HEK293 (cell line): Measurements from ENCODE around the gene ACADSB.

Experiments used
- GLIS1 ChIP-seq: fragments of 450-650 bp; formaldehyde crosslinking; IDR thresholded peaks from 2 replicates; pipeline ENCODE4 v1.5.1; 2016; ENCODE audit warnings: missing biosample characterization, missing genetic modification characterization
- RBAK ChIP-seq: fragments of 450-650 bp; formaldehyde crosslinking; IDR thresholded peaks from 2 replicates; pipeline ENCODE4 v1.5.1; 2016; ENCODE audit warnings: missing biosample characterization, missing genetic modification characterization
- WT1 ChIP-seq: fragments of 450-650 bp; formaldehyde crosslinking; IDR thresholded peaks from 2 replicates; pipeline ENCODE4 v1.5.1; 2016; ENCODE audit warnings: missing biosample characterization, missing genetic modification characterization
- ZBTB10 ChIP-seq: fragments of 450-650 bp; formaldehyde crosslinking; IDR thresholded peaks from 2 replicates; pipeline ENCODE4 v1.5.1; 2016; ENCODE audit warnings: missing biosample characterization, missing genetic modification characterization
- ZBTB20 ChIP-seq: fragments of 450-650 bp; formaldehyde crosslinking; IDR thresholded peaks from 2 replicates; pipeline ENCODE4 v1.5.1; 2016; ENCODE audit warnings: missing biosample characterization, missing genetic modification characterization
- ZBTB49 ChIP-seq: fragments of 450-650 bp; formaldehyde crosslinking; IDR thresholded peaks from 2 replicates; pipeline ENCODE4 v1.5.1; 2016; ENCODE audit warnings: missing biosample characterization, missing genetic modification characterization, low read depth
- ZBTB8A ChIP-seq: fragments of 450-650 bp; formaldehyde crosslinking; IDR thresholded peaks from 2 replicates; pipeline ENCODE4 v1.5.1; 2016; ENCODE audit warnings: missing biosample characterization, missing genetic modification characterization
- ZFHX2 ChIP-seq: fragments of 450-650 bp; formaldehyde crosslinking; conservative IDR thresholded peaks from 2 replicates; pipeline ENCODE4 v1.5.1; 2016; ENCODE audit warnings: missing biosample characterization, missing genetic modification characterization
- ZFP41 ChIP-seq: fragments of 450-650 bp; formaldehyde crosslinking; IDR thresholded peaks from 2 replicates; pipeline ENCODE4 v1.5.1; 2016; ENCODE audit warnings: missing biosample characterization, missing genetic modification characterization, borderline replicate concordance
- ZFP69B ChIP-seq: fragments of 450-650 bp; formaldehyde crosslinking; IDR thresholded peaks from 2 replicates; pipeline ENCODE4 v1.5.1; 2016; ENCODE audit warnings: missing biosample characterization, missing genetic modification characterization
- ZNF10 ChIP-seq: fragments of 450-650 bp; formaldehyde crosslinking; IDR thresholded peaks from 2 replicates; pipeline ENCODE4 v1.5.1; 2017; ENCODE audit warnings: missing biosample characterization, missing genetic modification characterization
- ZNF133 ChIP-seq: fragments of 450-650 bp; formaldehyde crosslinking; IDR thresholded peaks from 2 replicates; pipeline ENCODE4 v1.5.1; 2016; ENCODE audit warnings: missing biosample characterization, missing genetic modification characterization
- ZNF23 ChIP-seq: fragments of 450-650 bp; formaldehyde crosslinking; IDR thresholded peaks from 2 replicates; pipeline ENCODE4 v1.5.1; 2016; ENCODE audit warnings: missing biosample characterization, missing genetic modification characterization, borderline replicate concordance
- ZNF280D ChIP-seq: fragments of 450-650 bp; formaldehyde crosslinking; IDR thresholded peaks from 2 replicates; pipeline ENCODE4 v1.5.1; 2016; ENCODE audit warnings: missing biosample characterization, missing genetic modification characterization
- ZNF362 ChIP-seq: fragments of 450-650 bp; formaldehyde crosslinking; IDR thresholded peaks from 2 replicates; pipeline ENCODE4 v1.5.1; 2016; ENCODE audit warnings: missing biosample characterization, missing genetic modification characterization
- ZNF398 ChIP-seq: fragments of 450-650 bp; formaldehyde crosslinking; IDR thresholded peaks from 2 replicates; pipeline ENCODE4 v1.5.1; 2017; ENCODE audit warnings: missing biosample characterization, missing genetic modification characterization
- ZNF473 ChIP-seq: fragments of 450-650 bp; formaldehyde crosslinking; IDR thresholded peaks from 2 replicates; pipeline ENCODE4 v1.5.1; 2017; ENCODE audit warnings: missing biosample characterization, missing genetic modification characterization
- ZNF48 ChIP-seq: fragments of 450-650 bp; formaldehyde crosslinking; IDR thresholded peaks from 2 replicates; pipeline ENCODE4 v1.5.1; 2016; ENCODE audit warnings: missing biosample characterization, missing genetic modification characterization
- ZNF529 ChIP-seq: fragments of 450-650 bp; formaldehyde crosslinking; IDR thresholded peaks from 2 replicates; pipeline ENCODE4 v1.5.1; 2017; ENCODE audit warnings: missing genetic modification characterization, missing biosample characterization; ENCODE audit not compliant: insufficient replicate concordance
- ZNF610 ChIP-seq: fragments of 450-650 bp; formaldehyde crosslinking; IDR thresholded peaks from 2 replicates; pipeline ENCODE4 v1.5.1; 2016; ENCODE audit warnings: missing biosample characterization, missing genetic modification characterization, borderline replicate concordance
- ZNF639 ChIP-seq: fragments of 450-650 bp; formaldehyde crosslinking; IDR thresholded peaks from 2 replicates; pipeline ENCODE4 v1.5.1; 2016; ENCODE audit warnings: missing biosample characterization, missing genetic modification characterization
- ZNF654 ChIP-seq: fragments of 450-650 bp; formaldehyde crosslinking; IDR thresholded peaks from 2 replicates; pipeline ENCODE4 v1.5.1; 2016; ENCODE audit warnings: low read depth, missing biosample characterization, missing genetic modification characterization
- ZNF704 ChIP-seq: fragments of 450-650 bp; formaldehyde crosslinking; IDR thresholded peaks from 2 replicates; pipeline ENCODE4 v1.5.1; 2016; ENCODE audit warnings: missing biosample characterization, missing genetic modification characterization
- ZNF76 ChIP-seq: fragments of 450-650 bp; formaldehyde crosslinking; IDR thresholded peaks from 2 replicates; pipeline ENCODE4; 2016; ENCODE audit warnings: low read depth, missing biosample characterization, missing genetic modification characterization, borderline replicate concordance

Gene ACADSB

GRCh38 chr10:122980209-122981065, 28.4 kb upstream of the ACADSB start, which contains the start of gene PSTK (continued):
- no peak for TF ChIP-seq ZNF280D (tag by site-specific recombination)
- peak; percentile 67 for TF ChIP-seq WT1
- TF ChIP-seq ZNF529 (tag by site-specific recombination) = no peak
- peak; percentile 78 for TF ChIP-seq ZNF610 (tag by site-specific recombination)
- peak; percentile 59; the same call in 1 of the 2 replicates for TF ChIP-seq ZBTB20
- peak; percentile 92 for TF ChIP-seq ZNF76
- TF ChIP-seq GLIS1 (tag by site-specific recombination) = peak; percentile 40
- TF ChIP-seq ZNF48 = no peak
- TF ChIP-seq RBAK (tag by site-specific recombination) = no peak
- no peak for TF ChIP-seq ZBTB10
- TF ChIP-seq ZFP41 (tag by site-specific recombination) = no peak
- TF ChIP-seq ZNF398 (tag by site-specific recombination) = peak; percentile 22; the same call in 1 of the 2 replicates
- no peak for TF ChIP-seq ZNF10 (tag by site-specific recombination)
- TF ChIP-seq ZNF362 (tag by site-specific recombination) = no peak
- TF ChIP-seq ZNF654 (tag by site-specific recombination) = no peak
- TF ChIP-seq ZNF704 = no peak
- no peak for TF ChIP-seq ZNF133 (tag by site-specific recombination)
- TF ChIP-seq ZBTB8A (tag by site-specific recombination) = peak; percentile 56
- no peak for TF ChIP-seq ZBTB49 (tag by site-specific recombination)
- peak; percentile 72 for TF ChIP-seq ZFP69B (tag by site-specific recombination)
- TF ChIP-seq ZNF639 = peak; percentile 85
- peak; percentile 75 for TF ChIP-seq ZFHX2 (tag by site-specific recombination)
- TF ChIP-seq ZNF473 (tag by site-specific recombination) = no peak
- TF ChIP-seq ZNF23 (tag by site-specific recombination) = no peak
